Measurements from ENCODE around the gene CREB3L2. TPM values are rescaled to one million over a fixed set of nuclear protein-coding genes. Genes with fewer than 3 reads are reported as not detected.
A peak's percentile ranks its signal among the peaks of the same experiment; 100 is the strongest.

CREB3L2 gene, protein sequence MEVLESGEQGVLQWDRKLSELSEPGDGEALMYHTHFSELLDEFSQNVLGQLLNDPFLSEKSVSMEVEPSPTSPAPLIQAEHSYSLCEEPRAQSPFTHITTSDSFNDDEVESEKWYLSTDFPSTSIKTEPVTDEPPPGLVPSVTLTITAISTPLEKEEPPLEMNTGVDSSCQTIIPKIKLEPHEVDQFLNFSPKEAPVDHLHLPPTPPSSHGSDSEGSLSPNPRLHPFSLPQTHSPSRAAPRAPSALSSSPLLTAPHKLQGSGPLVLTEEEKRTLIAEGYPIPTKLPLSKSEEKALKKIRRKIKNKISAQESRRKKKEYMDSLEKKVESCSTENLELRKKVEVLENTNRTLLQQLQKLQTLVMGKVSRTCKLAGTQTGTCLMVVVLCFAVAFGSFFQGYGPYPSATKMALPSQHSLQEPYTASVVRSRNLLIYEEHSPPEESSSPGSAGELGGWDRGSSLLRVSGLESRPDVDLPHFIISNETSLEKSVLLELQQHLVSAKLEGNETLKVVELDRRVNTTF
- total RNA-seq (2021; fragmentation: NEBNext Ultra II Directional; extraction: Animal tissue kit (Norgen Biotek cat#: 25700)): 48.3 and 51.9 TPM in 2 replicates
- polyA plus RNA-seq (2011; rRNA removed): 14.4 and 16.5 TPM in 2 replicates
- polyA plus RNA-seq (2011; cell fraction: cytosol; rRNA removed): 12.2 TPM
- 21.2 TPM for polyA plus RNA-seq (2011; cell fraction: nucleus; rRNA removed)
- 12.1 to 15.9 TPM (median 14.9 TPM) in 4 replicates for polyA plus RNA-seq (2012, experiment 1 of 2)
- 2.5 TPM for polyA plus RNA-seq (2012, experiment 2 of 2)
- 22.8 TPM for polyA plus RNA-seq (2013, experiment 1 of 2)
- 25.6 TPM for polyA plus RNA-seq (2013, experiment 2 of 2)
- 33.3 and 34.7 TPM in 2 replicates for polyA minus RNA-seq (2011; rRNA and poly(A)+ RNA removed)
- 19.2 TPM for polyA minus RNA-seq (2011; cell fraction: cytosol; rRNA and poly(A)+ RNA removed)
- polyA minus RNA-seq (2011; cell fraction: nucleus; rRNA and poly(A)+ RNA removed): 74.4 TPM
- long read RNA-seq, experiment 1, full-length matches to known transcripts: 2 of 25 reads
- long read RNA-seq, experiment 1, partial matches to known transcripts: 3 of 25 reads
- long read RNA-seq, experiment 1, other reads (novel, unspliced or antisense): 20 of 25 reads
- long read RNA-seq, experiment 2, partial matches to known transcripts: 0 of 5 reads
- long read RNA-seq, experiment 2, other reads (novel, unspliced or antisense): 3 of 5 reads

- WGBS, 2 experiments (ENCODE audit: extremely low coverage in 1 of 2, insufficient coverage in 1 of 2, insufficient read length in 1 of 2, insufficient replicate concordance in 2 of 2, low coverage in 1 of 2, low lambda C conversion rate in 2 of 2, missing lambda C conversion rate in 1 of 2): 1% methylated on average over 45 of the region's 47 CpGs; no CpG with 5 or more reads in 1 of the 2 experiments
- POLR2A ChIA-PET (ENCODE audit: partially characterized antibody): interaction anchor here (0.5 to 1.6 kb wide), 8 partner anchors 9 to 467 kb away, joined by 3 to 5 read pairs (median 3); partner anchors contain the start of gene TRIM24
- TF ChIP-seq GABPA (IDR thresholded peaks at IDR 0.05; ENCODE audit: borderline replicate concordance, insufficient read depth, low read length) (no peak), RBBP5 (IDR thresholded peaks at IDR 0.05; ENCODE audit: borderline replicate concordance, low read depth, low read length) (no peak; the same call in 1 of the 2 replicates), SIN3A (conservative IDR thresholded peaks at IDR 0.05 in 1 of 2, IDR thresholded peaks at IDR 0.05 in 1 of 2; ENCODE audit: low read depth in 1 of 2, low read length in 2 of 2) (peak; percentile 94 to 96), ASH2L (IDR thresholded peaks at IDR 0.05; ENCODE audit: low read length) (peak; percentile 88), TCF12 (IDR thresholded peaks at IDR 0.05; ENCODE audit: low read depth, low read length) (no peak), BCL11A (IDR thresholded peaks at IDR 0.05; ENCODE audit: low read depth in 2 of 2, low read length in 2 of 2) (no peak)
Observed at GRCh38 chr7:138001529-138002095, at the start of gene CREB3L2. Gene CREB3L2 (minus strand): TSS chr7:138002086. CDS start chr7:138001705, 381 bp downstream.

More at GRCh38 chr7:138001529-138002095, at the start of gene CREB3L2:
- Histone ChIP-seq H2AK5ac (ENCODE audit: low read depth, low read length) (no peak within 1 kb of the TSS), H3K23ac (ENCODE audit: insufficient read length) (no peak within 1 kb of the TSS), H3K9ac (replicated peaks in 1 of 4; ENCODE audit: extremely low read depth in 1 of 4, low read depth in 3 of 4, low read length in 3 of 4) (peak within 1 kb of the TSS; percentile 63 to 78 (median 71)), H3K23me2 (ENCODE audit: low read depth, low read length) (peaks cover 8% of the 10 kb centered on the region), H3K4ac (replicated peaks; ENCODE audit: insufficient read length, low read depth, low read length) (no peak within 1 kb of the TSS), H2BK12ac (ENCODE audit: low read depth, low read length) (no peak within 1 kb of the TSS), H3K4me1 (replicated peaks in 1 of 4; ENCODE audit: control insufficient read depth in 3 of 4, insufficient read depth in 4 of 4, low read length in 3 of 4) (peaks cover 0 to 11% (median 8%) of the 10 kb centered on the region in 4 experiments; a peak in 5 of 7 replicates), H3K79me1 (ENCODE audit: low read depth, low read length) (0 out of 2 replicates have a peak, but pooled peaks cover 2% of the 10 kb centered on the region), H4K20me1 (replicated peaks in 1 of 2; ENCODE audit: control insufficient read depth in 1 of 2, insufficient read depth in 2 of 2, low read length in 2 of 2) (peaks cover 0 to 4% of the 10 kb centered on the region in 2 experiments), H2BK5ac (ENCODE audit: low read depth, low read length) (peak within 1 kb of the TSS; percentile 92), H2AFZ (ENCODE audit: low read length) (peak within 1 kb of the TSS; percentile 91), H3K56ac (replicated peaks; ENCODE audit: insufficient read length, low read depth, low read length) (no peak within 1 kb of the TSS), H2BK15ac (ENCODE audit: low read length) (peak within 1 kb of the TSS; percentile 18; the same call in 1 of the 2 replicates), H3K4me3 (ENCODE audit: extremely low read depth in 1 of 4, insufficient read depth in 2 of 4, low read depth in 3 of 4, low read length in 4 of 4) (peak within 1 kb of the TSS; percentile 87 to 95 (median 92)), H3K9me3 (ENCODE audit: insufficient read depth in 2 of 2, low read depth in 1 of 2, low read length in 1 of 2) (no peaks in the 10 kb centered on the region), H4K91ac (replicated peaks; ENCODE audit: insufficient read length, low read length) (peak within 1 kb of the TSS; percentile 78), H3K79me2 (ENCODE audit: control insufficient read depth in 1 of 2, insufficient read depth in 2 of 2, low read length in 2 of 2) (peaks cover 14 to 48% of the 10 kb centered on the region in 2 experiments), H3K27me3 (replicated peaks in 1 of 4; ENCODE audit: control insufficient read depth in 3 of 4, extremely low read depth in 1 of 4, insufficient read depth in 3 of 4, low read length in 3 of 4) (no peaks in the 10 kb centered on the region), H3K36me3 (ENCODE audit: control insufficient read depth in 2 of 4, insufficient read depth in 4 of 4, low read length in 3 of 4) (no peaks in the 10 kb centered on the region), H4K5ac (ENCODE audit: insufficient read length, low read depth, low read length) (peak within 1 kb of the TSS; percentile 80), H3K18ac (ENCODE audit: extremely low read depth, low read length) (peak within 1 kb of the TSS; percentile 88), H4K8ac (ENCODE audit: extremely low read depth, insufficient read depth, low read length) (peak within 1 kb of the TSS; percentile 18), H3K27ac (ENCODE audit: low read depth, low read length) (peak within 1 kb of the TSS; percentile 67; the same call in 1 of the 2 replicates), H3K4me2 (ENCODE audit: insufficient read depth in 1 of 2, low read depth in 2 of 2, low read length in 2 of 2) (peak within 1 kb of the TSS; percentile 83 to 98), H2BK20ac (ENCODE audit: low read length) (peak within 1 kb of the TSS; percentile 28; the same call in 1 of the 2 replicates), H3K14ac (ENCODE audit: insufficient read length) (no peak within 1 kb of the TSS), H2BK120ac (replicated peaks; ENCODE audit: low read depth, low read length) (no peak within 1 kb of the TSS)
- CTCF ChIA-PET (ENCODE audit: partially characterized antibody): interaction anchor here (0.5 to 14.1 kb wide), 22 partner anchors 7 to 1867 kb away, joined by 3 to 167 read pairs (median 5); no protein-coding TSS in a partner anchor
- no peak for FAIRE-seq
- peak in 1 of 2 experiments; percentile 36 for DNase-seq (ENCODE audit: low read depth in 1 of 2, low spot score in 2 of 2)
